Measurements from ENCODE around the gene TST.

GRCh38 chr22:37068859-37069258 is 49.6 kb upstream of the TST start:
- TF ChIP-seq CTCF (IDR thresholded peaks at IDR 0.05 in 4 of 5, conservative IDR thresholded peaks at IDR 0.05 in 1 of 5) (no peak), POLR2A (IDR thresholded peaks at IDR 0.05) (no peak)

Data from gastrocnemius medialis (tissue), 4 donors.